AG08395 (cell line): ENCODE measurements around the gene FYTTD1.

Experiments
- DNase-seq: peaks from one replicate; pipeline ENCODE4 v3.0.0; 2012; ENCODE audit warnings: mixed read lengths, low spot score

The FYTTD1 gene

DNA sequence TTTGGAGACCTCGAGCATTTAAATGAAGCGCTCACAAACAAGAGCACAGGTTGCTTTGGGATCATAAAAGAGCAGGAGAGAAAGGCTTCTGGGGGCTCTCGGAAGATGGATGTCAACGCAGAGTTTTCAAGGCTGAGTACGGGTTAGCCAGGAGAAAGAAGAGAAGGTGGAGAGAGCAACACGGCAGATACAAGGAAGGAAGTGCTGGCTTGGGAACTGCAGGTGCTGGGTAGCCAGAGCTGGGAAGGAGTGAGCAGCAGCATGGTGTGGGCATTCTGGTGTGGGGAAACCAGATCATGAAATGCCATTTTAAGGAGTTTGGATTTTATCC lies 12.4 kb upstream of the FYTTD1 start:
- peak; percentile 7 for DNase-seq

GRCh38 chr3:197737749-197738462 lies 11.8 kb upstream of the FYTTD1 start:
- DNase-seq, result no peak

DNA sequence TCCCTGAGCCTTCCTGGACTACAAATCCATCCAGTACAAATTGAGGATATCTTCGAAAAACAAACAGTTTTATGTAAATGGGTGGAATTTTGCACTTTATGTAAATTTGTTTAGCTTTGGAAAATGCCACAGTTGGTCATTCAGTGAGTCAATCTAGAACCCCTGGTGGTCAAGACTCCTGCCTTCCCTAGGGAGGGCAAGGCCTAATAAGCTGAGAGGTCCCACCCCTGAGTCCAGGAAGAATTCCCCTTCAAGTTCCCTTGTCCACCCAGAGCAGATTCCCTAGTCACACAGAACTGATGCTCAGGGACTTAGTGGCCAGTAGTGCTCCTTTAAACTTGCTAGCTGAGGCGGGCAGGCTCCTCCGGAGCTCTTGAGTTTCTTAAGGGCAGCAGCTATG lies 6.9 kb upstream of the FYTTD1 start:
- DNase-seq, result no peak

DNA sequence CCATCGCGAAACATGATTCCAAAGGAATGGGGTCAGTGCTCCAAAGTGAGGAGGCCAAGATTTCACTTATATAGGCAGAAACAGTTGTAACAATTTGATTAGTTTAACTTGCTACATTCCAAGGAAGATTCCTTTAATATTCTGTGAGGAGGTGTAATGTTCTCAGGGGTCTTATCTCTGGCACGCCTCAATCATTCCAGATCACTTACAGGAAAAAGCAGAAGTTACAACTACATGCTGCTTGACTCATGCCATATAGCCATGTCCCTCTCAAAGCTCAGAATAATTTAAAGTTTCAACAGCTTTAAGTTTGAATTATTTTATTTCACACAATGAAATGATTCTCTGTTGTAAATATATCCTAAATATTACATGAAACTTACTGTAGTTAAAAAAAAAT lies 3.5 kb upstream of the FYTTD1 start:
- DNase-seq, result no peak

- DNase-seq, result no peak
Measured at GRCh38 chr3:197746801-197747237, 2.9 kb upstream of the FYTTD1 start.

- DNase-seq, result peak; percentile 62
Measured at GRCh38 chr3:197748597-197749314, 927 bp upstream of the FYTTD1 start.

GRCh38 chr3:197749315-197749600 lies 425 bp upstream of the FYTTD1 start:
- peak; percentile 40 for DNase-seq

GRCh38 chr3:197750396-197750831 lies 731 bp downstream of the FYTTD1 start:
- peak; percentile 72 for DNase-seq

DNA sequence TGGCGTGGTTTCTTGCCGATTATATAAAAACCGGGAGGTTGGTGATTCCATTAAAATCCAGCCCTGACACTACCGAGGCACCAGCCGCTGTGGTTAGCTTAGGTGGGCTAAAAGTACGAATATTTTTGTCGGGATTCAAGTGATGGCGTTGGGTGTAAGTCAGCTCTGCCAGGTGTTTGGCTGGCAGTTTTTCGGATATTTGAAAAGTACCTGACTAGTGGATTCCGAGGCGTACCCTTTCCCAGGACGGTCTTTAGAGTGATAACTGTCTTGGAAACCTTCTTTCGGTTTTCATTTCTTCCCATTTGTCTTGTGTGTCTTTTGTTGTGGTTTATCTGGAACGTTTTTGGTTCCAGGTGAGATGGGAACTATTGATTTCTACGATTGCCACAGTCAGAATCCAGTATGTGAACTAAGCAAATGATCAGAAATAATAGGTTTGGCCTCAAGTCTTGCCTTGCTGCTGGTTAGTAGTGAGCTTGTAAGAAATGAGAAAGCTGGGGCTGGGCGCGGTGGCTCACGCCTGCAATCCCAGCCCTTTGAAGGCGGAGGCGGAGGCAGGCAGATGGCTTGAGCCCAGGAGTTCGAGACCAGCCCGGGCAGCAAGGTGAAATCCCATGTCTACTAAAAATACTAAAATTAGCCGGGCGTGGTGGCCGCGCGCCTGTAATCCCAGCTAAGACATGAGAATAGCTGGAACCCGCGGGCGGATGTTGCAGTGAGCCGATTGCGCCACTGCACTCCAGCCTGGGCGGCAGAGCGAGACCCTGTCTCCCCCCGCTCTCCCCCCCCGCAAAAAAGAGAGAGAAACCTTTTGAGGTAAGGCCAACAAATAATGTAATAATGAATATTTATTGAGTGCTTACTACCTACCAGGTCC lies 1.4 kb downstream of the FYTTD1 start:
- DNase-seq, result peak; percentile 5

DNA sequence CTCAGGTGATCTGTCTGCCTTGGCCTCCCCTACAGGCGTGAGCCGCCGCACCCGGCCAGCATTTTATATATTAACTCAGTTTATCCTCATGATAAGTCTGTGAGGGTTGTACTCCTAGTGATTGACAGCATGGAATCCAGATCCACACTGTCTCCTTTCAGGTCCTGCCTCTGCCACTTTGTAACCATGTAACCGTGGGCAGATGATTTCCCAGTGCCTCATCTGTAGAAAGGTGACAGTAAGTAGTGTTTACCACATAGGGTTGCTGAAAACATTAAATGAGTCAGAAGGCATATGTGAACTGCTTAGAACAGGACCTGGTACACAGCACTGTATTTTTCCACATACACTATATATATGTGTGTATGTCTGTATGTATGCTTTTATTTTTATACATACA lies 2.4 kb downstream of the FYTTD1 start:
- DNase-seq, result no peak

DNA sequence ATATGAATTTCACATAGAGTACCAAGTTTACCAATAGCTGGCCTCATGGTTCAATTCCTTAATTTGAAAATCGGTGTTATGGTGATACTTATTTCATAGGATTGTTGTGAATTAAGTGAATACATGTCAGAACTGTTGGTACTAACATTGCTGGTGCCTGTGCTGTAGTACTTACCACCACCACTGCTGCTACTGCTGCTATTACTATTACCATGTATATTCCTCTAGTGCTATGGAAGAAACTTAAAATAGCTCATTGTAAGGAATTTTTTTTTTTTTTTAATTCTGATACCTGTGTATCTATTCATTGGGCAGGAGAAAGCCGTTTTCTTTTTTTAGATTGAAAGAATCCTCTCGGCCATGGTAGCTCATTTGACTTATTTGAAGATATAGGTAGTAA lies 3.6 kb downstream of the FYTTD1 start:
- DNase-seq, result no peak

DNA sequence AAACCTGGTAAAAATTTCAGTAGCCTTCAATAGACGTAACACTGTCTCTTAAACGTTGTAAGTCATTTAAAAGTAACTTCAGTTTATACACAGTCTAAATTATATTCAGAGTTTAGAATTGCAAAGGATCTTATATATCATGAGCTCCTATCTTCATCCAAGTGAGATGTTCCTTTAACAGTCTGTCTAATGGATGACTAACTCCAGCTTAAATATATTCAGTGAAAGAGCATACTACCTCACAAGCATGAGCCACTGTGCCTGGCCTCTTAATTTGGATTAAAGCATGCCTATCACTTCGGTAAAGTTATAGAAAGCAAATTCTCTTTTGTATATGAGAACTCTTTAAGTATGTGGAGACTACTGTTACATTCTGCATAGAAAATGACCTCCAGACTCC lies 7.0 kb downstream of the FYTTD1 start:
- DNase-seq, result no peak

- DNase-seq, result no peak
Measured at GRCh38 chr3:197758512-197758911, 8.8 kb downstream of the FYTTD1 start.

DNA sequence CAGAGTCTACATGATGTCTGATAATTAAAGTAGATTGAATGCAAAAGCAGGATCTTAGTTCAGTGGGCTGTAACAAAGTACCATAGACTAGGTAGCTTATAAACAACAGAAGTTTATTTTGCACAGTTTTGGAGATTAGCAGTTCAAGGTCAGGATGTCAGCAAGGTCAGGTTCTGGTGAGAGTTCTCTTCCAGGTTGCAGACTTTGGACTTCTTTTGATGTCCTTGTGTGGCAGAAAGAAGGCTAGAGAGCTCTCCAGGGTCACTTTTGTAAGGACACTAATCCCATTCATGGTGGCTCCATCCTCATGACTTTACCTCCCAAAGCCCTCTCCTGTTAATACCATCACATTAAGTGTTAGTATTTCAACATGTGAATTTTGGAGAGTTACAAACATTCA lies 12.1 kb downstream of the FYTTD1 start:
- no peak for DNase-seq

GRCh38 chr3:197775317-197775716 lies 25.6 kb downstream of the FYTTD1 start:
- DNase-seq, result no peak

DNA sequence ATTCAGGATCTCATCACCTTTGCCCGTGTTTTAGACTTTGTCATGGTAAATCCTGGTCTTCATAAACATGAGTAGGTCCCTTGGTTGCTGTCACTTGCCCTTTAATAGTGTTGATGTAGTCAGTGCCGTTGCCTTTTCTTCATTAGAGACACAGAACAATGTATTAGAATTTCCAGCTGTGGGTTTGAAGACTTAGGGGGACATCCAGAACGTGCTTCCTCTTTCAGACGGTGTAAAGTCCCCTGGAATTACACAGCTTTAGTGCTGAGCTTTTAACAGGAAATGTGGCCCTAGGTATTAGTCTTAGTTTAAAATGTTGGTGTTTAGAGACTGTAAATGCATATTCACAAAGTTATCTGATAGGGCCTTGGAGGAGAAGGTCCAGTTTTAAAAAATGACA lies 32.5 kb downstream of the FYTTD1 start:
- DNase-seq, result no peak

DNA sequence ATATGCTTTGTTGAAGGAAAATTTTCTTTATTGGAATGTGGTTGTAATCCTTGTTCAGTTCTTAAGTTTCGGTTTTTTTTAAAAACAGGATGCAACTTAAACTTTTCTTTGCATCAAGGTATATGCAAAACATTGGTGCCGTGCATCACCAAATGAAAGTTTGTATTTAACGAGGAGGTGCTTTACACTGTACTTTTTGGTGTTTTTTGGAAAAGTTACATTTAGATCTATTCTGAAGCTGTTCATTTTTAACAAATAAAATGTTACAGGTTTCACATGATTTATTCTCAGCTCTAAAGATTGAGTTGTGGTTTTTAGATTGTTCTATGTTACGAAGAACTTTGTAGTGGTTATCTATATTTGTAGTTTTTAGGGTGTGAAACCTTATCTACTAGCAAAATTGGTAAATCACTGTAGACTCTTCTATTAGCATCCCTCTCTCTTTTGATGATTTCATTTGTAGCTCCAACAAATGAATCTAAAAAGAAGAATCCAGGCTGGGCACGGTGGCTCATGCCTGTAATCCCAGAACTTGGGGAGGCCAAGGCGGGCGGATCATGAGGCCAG lies 34.4 kb downstream of the FYTTD1 start:
- no peak for DNase-seq

DNA sequence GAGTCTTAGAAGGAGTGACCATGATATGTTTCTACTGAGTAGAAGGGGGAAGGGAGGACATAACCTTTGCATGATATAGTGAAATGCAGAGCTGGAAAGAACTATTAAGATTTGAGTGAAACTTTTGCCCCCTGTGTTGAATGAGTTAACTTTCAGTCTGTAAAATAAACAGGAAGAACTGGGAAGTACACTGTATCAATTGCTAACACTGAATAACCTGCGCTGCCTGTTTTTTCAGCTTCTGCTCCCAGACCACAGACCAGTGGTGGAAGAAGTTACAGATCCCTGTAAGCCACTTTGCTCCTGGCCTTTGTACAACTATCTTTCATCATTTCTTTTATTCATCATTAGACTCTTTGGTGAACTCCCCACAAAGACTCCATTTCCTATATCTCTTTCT lies 37.7 kb downstream of the FYTTD1 start:
- DNase-seq, result no peak

- DNase-seq, result no peak
Measured at GRCh38 chr3:197789309-197789708, 39.6 kb downstream of the FYTTD1 start.

- DNase-seq, result no peak
Measured at GRCh38 chr3:197790033-197790432, 40.4 kb downstream of the FYTTD1 start.

DNA sequence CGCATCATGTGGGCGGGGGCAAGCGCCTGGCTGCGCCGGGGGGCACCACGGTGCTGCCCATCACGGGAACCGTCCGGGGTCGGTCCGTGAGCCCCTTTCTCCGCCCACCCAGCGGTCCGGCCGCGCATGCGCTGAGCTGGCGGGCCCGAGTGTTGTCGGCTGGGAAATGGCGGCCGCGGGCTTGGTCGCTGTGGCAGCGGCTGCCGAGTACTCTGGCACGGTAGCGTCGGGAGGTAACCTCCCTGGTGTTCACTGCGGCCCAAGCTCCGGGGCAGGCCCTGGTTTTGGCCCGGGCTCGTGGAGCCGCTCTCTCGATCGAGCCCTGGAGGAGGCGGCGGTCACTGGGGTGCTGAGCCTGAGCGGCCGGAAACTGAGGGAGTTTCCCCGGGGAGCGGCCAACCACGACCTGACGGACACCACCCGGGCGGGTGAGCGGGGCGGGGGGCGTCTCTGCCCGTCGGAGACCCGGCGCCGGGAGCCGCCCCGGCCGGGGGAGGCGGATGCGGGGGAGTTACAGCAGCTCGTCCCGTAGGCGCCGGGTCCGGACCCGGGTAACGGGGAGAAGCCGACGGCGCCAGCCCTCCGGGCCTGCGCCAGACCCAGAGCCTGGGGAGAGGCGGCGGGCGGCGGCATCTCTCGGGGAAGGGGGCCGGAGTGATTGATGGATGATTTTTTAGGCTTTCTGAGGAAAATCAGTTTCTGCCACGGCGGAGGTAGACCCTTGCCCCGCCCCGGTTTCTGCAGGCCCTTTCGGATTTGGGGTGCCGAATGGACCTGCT lies 41.6 kb downstream of the FYTTD1 start, which contains the start of gene LRCH3:
LRCH3 (plus strand) TSS at position 142 of the 779 bp plus-strand sequence; CDS start at position 167, 25 bp downstream.
- DNase-seq, result peak; percentile 98
